Neural progenitor cell (in vitro differentiated cells): Measurements from ENCODE around the gene EFCAB6. TPM values are rescaled to one million over a fixed set of nuclear protein-coding genes. Genes with fewer than 3 reads are reported as not detected.

Experiments used
- DNase-seq: peaks from one replicate; pipeline ENCODE4 v3.0.0-alpha.2; 2016; ENCODE audit warnings: low spot score
- H2AFZ ChIP-seq: fragments of 200-600 bp; sonication (generic); replicated peaks from 2 replicates; pipeline ENCODE4 v1.6.1; 2016; ENCODE audit warnings: antibody characterized with exemption
- H3F3A ChIP-seq: fragments of 200-600 bp; sonication (generic); 2 replicates; pipeline ENCODE4 v1.6.1; 2016; ENCODE audit warnings: antibody characterized with exemption, low read depth
- H3K27ac ChIP-seq: fragments of 200-600 bp; sonication (generic); 2 replicates; pipeline ENCODE4 v1.5.1; 2016; ENCODE audit warnings: mild to moderate bottlenecking
- H3K27me3 ChIP-seq: fragments of 200-600 bp; sonication (generic); 2 replicates; pipeline ENCODE4 v1.6.1; 2016; ENCODE audit warnings: mild to moderate bottlenecking, moderate library complexity
- H3K36me3 ChIP-seq: fragments of 200-600 bp; sonication (generic); 2 replicates; pipeline ENCODE4 v1.5.1; 2016
- H3K4me1 ChIP-seq: fragments of 200-600 bp; sonication (generic); 2 replicates; pipeline ENCODE4 v1.6.1; 2016; ENCODE audit warnings: mixed run types
- H3K4me2 ChIP-seq: fragments of 200-600 bp; sonication (generic); 2 replicates; pipeline ENCODE4 v1.6.1; 2016
- H3K4me3 ChIP-seq: fragments of 200-600 bp; sonication (generic); 2 replicates; pipeline ENCODE4 v1.5.1; 2016
- H3K79me2 ChIP-seq: fragments of 200-600 bp; sonication (generic); 2 replicates; pipeline ENCODE4 v1.6.1; 2016; ENCODE audit warnings: low read depth
- H3K9ac ChIP-seq: fragments of 200-600 bp; sonication (generic); 2 replicates; pipeline ENCODE4 v1.6.1; 2016
- H3K9me3 ChIP-seq: fragments of 200-600 bp; sonication (generic); 2 replicates; pipeline ENCODE4 v1.5.1; 2016; ENCODE audit warnings: low read depth
- H4K20me1 ChIP-seq: fragments of 200-600 bp; sonication (generic); 2 replicates; pipeline ENCODE4 v1.6.1; 2016; ENCODE audit warnings: low read depth
- H3K27ac Mint-ChIP-seq: 3 replicates; pipeline ENCODE4 v1.8.0; 2021; ENCODE audit warnings: mixed read lengths
- H3K27me3 Mint-ChIP-seq: 2 replicates; pipeline ENCODE4 v1.8.0; 2022; ENCODE audit warnings: low read depth, mild to moderate bottlenecking, inconsistent platforms, moderate library complexity, mixed read lengths; ENCODE audit not compliant: insufficient read depth
- H3K36me3 Mint-ChIP-seq: 3 replicates; pipeline ENCODE4 v1.8.0; 2021; ENCODE audit warnings: mixed read lengths
- H3K4me1 Mint-ChIP-seq: 3 replicates; pipeline ENCODE4 v1.8.0; 2021; ENCODE audit warnings: mixed read lengths
- H3K4me3 Mint-ChIP-seq: 3 replicates; pipeline ENCODE4 v1.8.0; 2021; ENCODE audit warnings: mild to moderate bottlenecking, moderate library complexity, mixed read lengths
- H3K9me3 Mint-ChIP-seq: 3 replicates; pipeline ENCODE4 v1.8.0; 2020; ENCODE audit warnings: mixed read lengths
- EZH2 ChIP-seq: fragments of 200-600 bp; sonication (generic); IDR thresholded peaks from 2 replicates; pipeline ENCODE4 v1.6.1; 2017; ENCODE audit warnings: antibody characterized with exemption, mild to moderate bottlenecking, moderate library complexity
- EZH2phosphoT487 ChIP-seq: fragments of 200-600 bp; sonication (generic); IDR thresholded peaks from 2 replicates; pipeline ENCODE4 v1.6.1; 2017; ENCODE audit warnings: antibody characterized with exemption
- total RNA-seq: library from RNA; depleted of rRNA; stranded (reverse); fragments of >200 nt; gene quantifications from 2 replicates; pipeline ENCODE4 v1.2.3, GENCODE V29; 2015; ENCODE audit warnings: low replicate concordance
- TF ChIP-seq, protein P1 (sequence below): fragments of 200-600 bp; sonication (generic); IDR thresholded peaks from 2 replicates; pipeline ENCODE4 v1.5.1; 2017; ENCODE audit warnings: antibody characterized with exemption, mild to moderate bottlenecking

The EFCAB6 gene
- total RNA-seq, 1 donor from 2014 or later: 4.9 TPM

DNA sequence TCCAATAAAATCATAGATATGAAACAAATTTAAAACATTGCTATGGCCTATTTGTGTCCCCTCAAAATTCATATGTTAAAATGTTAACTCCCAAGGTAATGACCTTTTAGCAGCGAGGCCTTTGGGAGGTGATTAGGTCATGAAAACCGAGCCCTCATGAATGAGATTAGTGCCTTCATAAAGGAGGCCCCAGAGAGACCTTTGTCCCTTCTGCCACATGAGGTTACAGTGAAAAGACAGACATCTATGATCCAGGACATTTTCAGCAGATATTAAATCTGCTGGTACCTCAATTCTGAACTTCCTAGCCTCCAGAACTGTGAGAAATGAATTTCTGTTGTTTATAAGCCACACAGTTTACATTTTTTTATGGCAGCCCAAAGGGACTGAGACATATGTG, 228.6 kb downstream of the EFCAB6 start:
- no peak overlapping the region for H3K4me2 ChIP-seq

DNA sequence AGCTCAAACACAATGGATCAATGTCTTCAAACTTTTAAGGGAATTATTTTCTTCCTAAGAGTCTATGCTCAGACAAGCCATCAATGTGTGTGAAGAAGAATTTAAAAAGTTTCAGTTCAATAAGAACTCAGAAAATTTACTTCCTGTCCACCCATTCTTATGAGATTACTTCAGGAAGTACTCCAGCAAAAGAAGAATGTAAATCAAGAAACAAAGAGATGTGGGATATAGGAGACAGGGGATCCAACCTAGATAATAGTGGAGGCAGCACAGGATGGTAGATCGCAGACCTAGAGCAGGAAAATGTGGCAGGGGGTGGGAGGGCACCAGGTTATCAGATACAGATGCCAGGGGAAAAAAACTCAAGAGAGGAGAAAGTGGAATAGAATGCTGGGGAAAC, 229.7 kb downstream of the EFCAB6 start:
- no peaks in the 10 kb centered on the region for H3F3A ChIP-seq
- H3K4me3 ChIP-seq: no peak overlapping the region
- peaks cover 8% of the 10 kb centered on the region for H3K4me1 ChIP-seq
- H3K27me3 Mint-ChIP-seq: peaks cover 2% of the 10 kb centered on the region
- TF ChIP-seq, protein P1, sequence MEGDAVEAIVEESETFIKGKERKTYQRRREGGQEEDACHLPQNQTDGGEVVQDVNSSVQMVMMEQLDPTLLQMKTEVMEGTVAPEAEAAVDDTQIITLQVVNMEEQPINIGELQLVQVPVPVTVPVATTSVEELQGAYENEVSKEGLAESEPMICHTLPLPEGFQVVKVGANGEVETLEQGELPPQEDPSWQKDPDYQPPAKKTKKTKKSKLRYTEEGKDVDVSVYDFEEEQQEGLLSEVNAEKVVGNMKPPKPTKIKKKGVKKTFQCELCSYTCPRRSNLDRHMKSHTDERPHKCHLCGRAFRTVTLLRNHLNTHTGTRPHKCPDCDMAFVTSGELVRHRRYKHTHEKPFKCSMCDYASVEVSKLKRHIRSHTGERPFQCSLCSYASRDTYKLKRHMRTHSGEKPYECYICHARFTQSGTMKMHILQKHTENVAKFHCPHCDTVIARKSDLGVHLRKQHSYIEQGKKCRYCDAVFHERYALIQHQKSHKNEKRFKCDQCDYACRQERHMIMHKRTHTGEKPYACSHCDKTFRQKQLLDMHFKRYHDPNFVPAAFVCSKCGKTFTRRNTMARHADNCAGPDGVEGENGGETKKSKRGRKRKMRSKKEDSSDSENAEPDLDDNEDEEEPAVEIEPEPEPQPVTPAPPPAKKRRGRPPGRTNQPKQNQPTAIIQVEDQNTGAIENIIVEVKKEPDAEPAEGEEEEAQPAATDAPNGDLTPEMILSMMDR: no peak
- TF ChIP-seq EZH2 (no peak), EZH2phosphoT487 (no peak)
- H2AFZ ChIP-seq: no peak overlapping the region
- H3K27me3 ChIP-seq: no peaks in the 10 kb centered on the region
- peaks cover 6% of the 10 kb centered on the region for H3K36me3 Mint-ChIP-seq
- peaks cover 23% of the 10 kb centered on the region for H3K9me3 Mint-ChIP-seq
- H3K9me3 ChIP-seq: no peaks in the 10 kb centered on the region
- no peaks in the 10 kb centered on the region for H3K36me3 ChIP-seq
- H3K4me1 Mint-ChIP-seq: peaks cover 3% of the 10 kb centered on the region
- no peak for DNase-seq
- no peaks in the 10 kb centered on the region for H3K79me2 ChIP-seq
- no peak overlapping the region for H3K9ac ChIP-seq
- no peak overlapping the region for H3K4me2 ChIP-seq
- H3K27ac Mint-ChIP-seq: no peak overlapping the region
- H3K4me3 Mint-ChIP-seq: no peak overlapping the region
- H3K27ac ChIP-seq: no peak overlapping the region
- no peaks in the 10 kb centered on the region for H4K20me1 ChIP-seq

More for the DNA sequence above, 228.6 kb downstream of the EFCAB6 start:
- H3K4me1 Mint-ChIP-seq: peaks cover 3% of the 10 kb centered on the region
- Histone ChIP-seq H2AFZ (no peak overlapping the region), H3K4me3 (no peak overlapping the region), H4K20me1 (no peaks in the 10 kb centered on the region), H3K27me3 (no peaks in the 10 kb centered on the region), H3K4me1 (peaks cover 8% of the 10 kb centered on the region), H3K36me3 (no peaks in the 10 kb centered on the region), H3K9me3 (no peaks in the 10 kb centered on the region), H3F3A (no peaks in the 10 kb centered on the region), H3K9ac (no peak overlapping the region), H3K27ac (no peak overlapping the region), H3K79me2 (no peaks in the 10 kb centered on the region)
- DNase-seq: no peak
- H3K9me3 Mint-ChIP-seq: peaks cover 23% of the 10 kb centered on the region
- H3K27me3 Mint-ChIP-seq: peaks cover 2% of the 10 kb centered on the region
- no peak overlapping the region for H3K27ac Mint-ChIP-seq
- TF ChIP-seq EZH2: no peak
- TF ChIP-seq, protein P1: no peak
- no peak for TF ChIP-seq EZH2phosphoT487
- H3K4me3 Mint-ChIP-seq: no peak overlapping the region
- H3K36me3 Mint-ChIP-seq: peaks cover 6% of the 10 kb centered on the region

DNA sequence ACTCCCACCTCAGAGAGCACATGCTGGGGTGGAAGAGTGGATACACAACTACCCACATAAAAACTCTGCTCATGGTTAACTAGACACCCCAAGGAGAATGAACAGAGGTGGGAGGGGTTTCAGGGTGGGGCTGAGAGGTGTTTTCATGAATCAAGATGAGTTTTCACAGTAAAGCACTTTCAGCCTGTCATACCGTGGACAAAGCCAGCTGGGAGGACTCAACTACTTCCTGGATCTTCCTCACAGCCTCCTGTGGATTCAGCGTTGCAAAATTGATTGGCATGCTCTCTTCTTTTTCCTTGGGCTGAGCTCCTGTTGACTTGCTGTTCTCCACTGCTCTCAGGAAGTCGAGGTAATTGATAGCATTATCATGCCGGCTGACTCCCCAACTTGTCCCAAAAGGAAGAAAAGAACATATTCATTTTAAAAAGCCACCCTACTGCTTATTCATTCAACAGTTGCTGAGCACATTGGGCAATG, 231.8 kb downstream of the EFCAB6 start:
- peaks cover 4% of the 10 kb centered on the region for H3K27me3 Mint-ChIP-seq
- Histone ChIP-seq H2AFZ (no peak overlapping the region), H3F3A (no peaks in the 10 kb centered on the region), H3K9me3 (no peaks in the 10 kb centered on the region), H3K27ac (no peak overlapping the region), H4K20me1 (no peaks in the 10 kb centered on the region), H3K4me3 (no peak overlapping the region), H3K9ac (no peak overlapping the region), H3K4me1 (peaks cover 8% of the 10 kb centered on the region), H3K27me3 (no peaks in the 10 kb centered on the region), H3K36me3 (no peaks in the 10 kb centered on the region), H3K4me2 (no peak overlapping the region), H3K79me2 (no peaks in the 10 kb centered on the region)
- H3K36me3 Mint-ChIP-seq: peaks cover 1% of the 10 kb centered on the region
- H3K4me3 Mint-ChIP-seq: no peak overlapping the region
- peaks cover 20% of the 10 kb centered on the region for H3K9me3 Mint-ChIP-seq
- TF ChIP-seq EZH2: no peak
- no peak overlapping the region for H3K27ac Mint-ChIP-seq
- H3K4me1 Mint-ChIP-seq: peaks cover 8% of the 10 kb centered on the region
- no peak for DNase-seq

DNA sequence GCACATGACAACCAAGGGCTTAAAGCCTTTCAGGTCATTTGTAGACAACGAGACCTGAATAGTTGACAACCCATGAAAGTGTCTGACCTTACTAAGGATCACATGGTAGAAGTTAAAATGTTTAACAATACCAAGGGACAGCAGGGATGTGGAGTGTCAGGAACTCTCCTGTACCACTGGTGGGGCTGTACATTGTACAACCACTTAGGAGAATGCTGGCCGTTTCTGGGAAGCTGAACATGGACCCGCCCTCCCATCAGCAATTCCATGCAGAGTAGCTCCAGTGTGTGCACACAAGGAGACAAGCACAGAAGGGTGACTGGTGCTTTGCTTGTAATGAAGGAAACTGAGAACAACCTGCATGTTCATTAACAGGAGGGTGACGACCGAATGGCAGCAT, 237.4 kb downstream of the EFCAB6 start:
- Histone ChIP-seq H3F3A (peaks cover 18% of the 10 kb centered on the region), H3K4me3 (no peak overlapping the region), H3K4me1 (peaks cover 14% of the 10 kb centered on the region), H3K27me3 (no peaks in the 10 kb centered on the region), H3K27ac (no peak overlapping the region), H2AFZ (no peak overlapping the region), H3K9ac (no peak overlapping the region), H3K79me2 (no peaks in the 10 kb centered on the region), H3K36me3 (no peaks in the 10 kb centered on the region), H3K9me3 (no peaks in the 10 kb centered on the region), H3K4me2 (no peak overlapping the region), H4K20me1 (peaks cover 10% of the 10 kb centered on the region)
- H3K9me3 Mint-ChIP-seq: no peaks in the 10 kb centered on the region
- no peaks in the 10 kb centered on the region for H3K36me3 Mint-ChIP-seq
- H3K4me1 Mint-ChIP-seq: peaks cover 31% of the 10 kb centered on the region
- H3K4me3 Mint-ChIP-seq: no peak overlapping the region
- H3K27ac Mint-ChIP-seq: no peak overlapping the region
- peaks cover 9% of the 10 kb centered on the region for H3K27me3 Mint-ChIP-seq
- no peak for TF ChIP-seq EZH2phosphoT487
- TF ChIP-seq EZH2: no peak
- TF ChIP-seq, protein P1: no peak
- DNase-seq: no peak
